Thoracic aorta (tissue), 2 donors: Measurements from ENCODE around the gene LRP1B. TPM values are rescaled to one million over a fixed set of nuclear protein-coding genes. Genes with fewer than 3 reads are reported as not detected.

Experiments used
- ATAC-seq: fragments of 150-250 bp; one replicate; pipeline ENCODE4 v1.8.0; 2017; ENCODE audit warnings: low read depth; ENCODE audit not compliant: insufficient number of reproducible peaks, low FRiP score
- DNase-seq: peaks from one replicate; pipeline ENCODE4 v3.0.0-alpha.2; 2020; ENCODE audit warnings: low spot score
- H3K27ac ChIP-seq, 2 donors: fragments of 200-600 bp; sonication (generic); 1 replicate in 1 of 2; 2 replicates in 1 of 2; pipeline ENCODE4 v1.5.1; 2016; ENCODE audit warnings: mild to moderate bottlenecking in 2 of 2, moderate library complexity in 2 of 2
- H3K27me3 ChIP-seq: fragments of 200-600 bp; sonication (generic); replicated peaks from 2 replicates; pipeline ENCODE4 v1.6.0; 2016; ENCODE audit warnings: mild to moderate bottlenecking; ENCODE audit not compliant: insufficient read depth
- H3K36me3 ChIP-seq: fragments of 200-600 bp; sonication (generic); one replicate; pipeline ENCODE4 v1.5.1; 2016
- H3K4me1 ChIP-seq, 2 donors: fragments of 200-600 bp; sonication (generic); 1 replicate in 1 of 2; 2 replicates in 1 of 2; pipeline versions ENCODE4 v1.5.1 to v1.6.0; 2016; ENCODE audit warnings: low read depth in 2 of 2, mild to moderate bottlenecking in 1 of 2; ENCODE audit not compliant: control insufficient read depth in 1 of 2
- H3K4me3 ChIP-seq: fragments of 200-600 bp; sonication (generic); 2 replicates; pipeline ENCODE4 v1.5.1; 2016; ENCODE audit warnings: mild to moderate bottlenecking
- H3K9me3 ChIP-seq: fragments of 200-600 bp; sonication (generic); 2 replicates; pipeline ENCODE4 v1.5.1; 2016
- total RNA-seq, 2 donors: library from RNA; depleted of rRNA; stranded (reverse); fragments of >200 nt; gene quantifications; one replicate each; pipeline versions ENCODE4 v1.1.0 to v1.2.3, GENCODE V29; 2016
- TF ChIP-seq, protein P1 (sequence below): fragments of 200-600 bp; sonication (generic); IDR thresholded peaks from one replicate; pipeline ENCODE4 v1.5.1; 2019; ENCODE audit warnings: antibody characterized with exemption

The LRP1B gene
- total RNA-seq, 2 donors from 2014 or later, result 0.27 to 0.28 TPM

DNA sequence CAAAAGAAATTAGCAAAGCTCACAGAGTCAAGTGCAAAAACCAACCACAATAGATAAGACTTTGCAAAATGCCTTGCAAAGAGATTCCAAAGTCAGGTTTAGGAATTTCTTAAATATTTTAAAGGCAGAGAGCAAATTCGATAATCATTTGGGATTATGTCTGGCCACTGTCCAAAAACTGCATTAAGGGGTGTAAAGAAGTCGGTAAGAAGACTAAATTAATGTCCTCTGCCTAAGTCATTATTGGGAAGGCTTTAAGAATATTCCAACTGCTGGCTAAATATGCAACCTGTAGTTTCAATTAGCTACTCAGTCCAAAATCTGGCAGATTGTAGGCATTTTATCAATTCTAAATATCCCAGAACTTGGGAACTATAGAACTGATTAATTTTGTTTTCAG lies 13.7 kb upstream of the LRP1B start:
- no peak for ATAC-seq
- no peak for DNase-seq
- Histone ChIP-seq H3K27ac (no peak overlapping the region), H3K27me3 (no peaks in the 10 kb centered on the region), H3K4me3 (no peak overlapping the region), H3K36me3 (no peaks in the 10 kb centered on the region), H3K9me3 (no peaks in the 10 kb centered on the region), H3K4me1 (no peaks in the 10 kb centered on the region)
- TF ChIP-seq, protein P1, sequence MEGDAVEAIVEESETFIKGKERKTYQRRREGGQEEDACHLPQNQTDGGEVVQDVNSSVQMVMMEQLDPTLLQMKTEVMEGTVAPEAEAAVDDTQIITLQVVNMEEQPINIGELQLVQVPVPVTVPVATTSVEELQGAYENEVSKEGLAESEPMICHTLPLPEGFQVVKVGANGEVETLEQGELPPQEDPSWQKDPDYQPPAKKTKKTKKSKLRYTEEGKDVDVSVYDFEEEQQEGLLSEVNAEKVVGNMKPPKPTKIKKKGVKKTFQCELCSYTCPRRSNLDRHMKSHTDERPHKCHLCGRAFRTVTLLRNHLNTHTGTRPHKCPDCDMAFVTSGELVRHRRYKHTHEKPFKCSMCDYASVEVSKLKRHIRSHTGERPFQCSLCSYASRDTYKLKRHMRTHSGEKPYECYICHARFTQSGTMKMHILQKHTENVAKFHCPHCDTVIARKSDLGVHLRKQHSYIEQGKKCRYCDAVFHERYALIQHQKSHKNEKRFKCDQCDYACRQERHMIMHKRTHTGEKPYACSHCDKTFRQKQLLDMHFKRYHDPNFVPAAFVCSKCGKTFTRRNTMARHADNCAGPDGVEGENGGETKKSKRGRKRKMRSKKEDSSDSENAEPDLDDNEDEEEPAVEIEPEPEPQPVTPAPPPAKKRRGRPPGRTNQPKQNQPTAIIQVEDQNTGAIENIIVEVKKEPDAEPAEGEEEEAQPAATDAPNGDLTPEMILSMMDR, result no peak

DNA sequence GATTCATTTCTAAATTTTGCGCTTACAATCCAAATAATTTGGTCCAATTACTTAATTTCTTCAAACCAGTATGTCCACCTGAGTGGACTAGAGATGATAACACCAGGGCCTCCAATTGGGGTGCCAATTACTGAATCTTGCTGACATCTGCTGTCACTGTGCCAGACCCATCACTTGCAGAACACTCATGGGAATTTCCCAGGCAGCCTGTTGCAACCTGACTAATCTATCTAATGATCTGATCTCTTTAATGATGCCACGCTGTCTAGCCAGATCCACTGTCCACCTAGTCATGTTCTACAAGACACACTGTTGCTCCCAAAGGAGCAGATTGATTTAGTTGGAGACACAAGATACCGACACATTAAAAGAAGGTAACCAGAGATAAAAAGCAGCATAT lies 11.8 kb upstream of the LRP1B start:
- no peaks in the 10 kb centered on the region for H3K36me3 ChIP-seq
- no peaks in the 10 kb centered on the region for H3K27me3 ChIP-seq
- no peak for ATAC-seq
- H3K4me1 ChIP-seq, result no peaks in the 10 kb centered on the region
- DNase-seq, result no peak
- H3K27ac ChIP-seq, result no peak overlapping the region
- TF ChIP-seq, protein P1, result no peak
- no peaks in the 10 kb centered on the region for H3K9me3 ChIP-seq
- no peak overlapping the region for H3K4me3 ChIP-seq

DNA sequence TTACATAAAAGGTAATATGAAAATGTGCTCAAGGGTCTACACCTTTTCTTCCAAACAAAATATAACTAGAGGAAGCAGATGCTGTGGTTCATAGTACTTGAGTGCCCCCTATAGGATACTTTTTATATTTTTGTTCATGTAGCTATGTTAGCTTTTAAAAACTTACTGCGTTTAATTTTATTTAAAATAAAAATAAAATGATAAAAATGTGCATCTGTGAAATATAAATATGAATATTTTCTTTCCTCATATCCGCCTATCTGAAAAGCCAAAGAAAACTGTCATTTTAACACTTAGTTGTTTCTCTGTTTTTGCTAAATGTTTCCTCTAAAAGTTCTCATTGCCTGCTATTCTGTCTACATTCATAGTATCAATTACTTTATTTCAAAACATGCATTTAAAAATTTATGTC lies 9.6 kb upstream of the LRP1B start:
- Histone ChIP-seq H3K9me3 (no peaks in the 10 kb centered on the region), H3K4me3 (no peak overlapping the region), H3K27me3 (no peaks in the 10 kb centered on the region), H3K4me1 (no peaks in the 10 kb centered on the region), H3K36me3 (no peaks in the 10 kb centered on the region), H3K27ac (no peak overlapping the region)
- DNase-seq (no peak), ATAC-seq (no peak)
- TF ChIP-seq, protein P1, result peak; percentile 43

DNA sequence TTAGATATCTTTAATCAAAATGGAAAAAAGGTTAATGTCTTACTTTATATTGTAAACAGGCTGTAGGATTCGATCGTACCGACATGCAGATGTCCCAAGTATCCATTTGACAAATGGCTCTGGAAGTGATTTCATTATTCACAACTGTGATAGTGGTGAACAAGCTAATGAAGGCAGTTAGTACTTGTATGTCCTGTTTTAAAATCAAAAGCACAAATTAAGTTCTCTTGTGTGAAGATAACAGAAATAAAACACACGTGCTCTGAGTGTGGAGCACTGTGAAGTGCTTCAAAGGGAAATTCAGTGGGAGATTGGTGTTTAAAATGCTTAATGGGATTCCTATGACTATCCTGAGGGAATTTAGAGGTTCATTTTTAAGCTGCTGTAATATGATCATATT lies 8.6 kb upstream of the LRP1B start:
- H3K9me3 ChIP-seq, result no peaks in the 10 kb centered on the region
- H3K4me1 ChIP-seq, result no peaks in the 10 kb centered on the region
- no peaks in the 10 kb centered on the region for H3K36me3 ChIP-seq
- no peaks in the 10 kb centered on the region for H3K27me3 ChIP-seq
- H3K27ac ChIP-seq, result no peak overlapping the region
- TF ChIP-seq, protein P1, result no peak
- DNase-seq (no peak), ATAC-seq (no peak)
- H3K4me3 ChIP-seq, result no peak overlapping the region

DNA sequence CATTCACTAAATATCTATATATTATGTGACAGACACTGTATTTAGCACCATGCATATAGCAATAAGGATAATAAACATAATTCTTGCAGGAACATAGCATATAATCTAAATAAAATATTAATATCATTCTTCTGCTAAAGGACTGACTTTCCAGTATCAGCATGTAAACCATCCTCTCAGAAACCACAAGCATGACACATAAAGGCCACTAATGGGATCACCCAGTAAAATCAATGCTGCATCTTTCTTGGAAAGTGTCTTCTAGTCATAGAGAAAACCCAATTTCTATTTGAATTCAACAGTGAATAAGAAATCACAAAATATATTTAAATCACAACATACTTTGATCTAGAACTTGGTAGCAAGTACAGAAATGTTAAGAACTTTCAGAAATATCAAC lies 5.8 kb upstream of the LRP1B start:
- no peaks in the 10 kb centered on the region for H3K9me3 ChIP-seq
- ATAC-seq, result no peak
- H3K27ac ChIP-seq, result no peak overlapping the region
- H3K27me3 ChIP-seq, result no peaks in the 10 kb centered on the region
- DNase-seq, result no peak
- no peaks in the 10 kb centered on the region for H3K4me1 ChIP-seq
- no peaks in the 10 kb centered on the region for H3K36me3 ChIP-seq
- no peak overlapping the region for H3K4me3 ChIP-seq
- TF ChIP-seq, protein P1, result no peak
